HG03378 (cell line): ENCODE results near the gene LRRIQ3.

ENCODE experiments used
- ATAC-seq: cut with Tn5 transposase; IDR thresholded peaks from one replicate; pipeline ENCODE4 v1.9.1; 2021; ENCODE audit warnings: mild to moderate bottlenecking, moderate library complexity; ENCODE audit not compliant: unreplicated experiment

LRRIQ3 gene

GRCh38 chr1:74113333-74113732 is 84.6 kb downstream of the LRRIQ3 start:
- ATAC-seq: no peak

GRCh38 chr1:74107394-74107793 is 90.6 kb downstream of the LRRIQ3 start:
- ATAC-seq: no peak

GRCh38 chr1:74091371-74091770 is 106.6 kb downstream of the LRRIQ3 start:
- no peak for ATAC-seq

- ATAC-seq: no peak
Measured at GRCh38 chr1:74083128-74083527, 114.8 kb downstream of the LRRIQ3 start.

- ATAC-seq: no peak
Measured at GRCh38 chr1:74065081-74065480, 132.9 kb downstream of the LRRIQ3 start.

GRCh38 chr1:74057719-74058118 is 140.3 kb downstream of the LRRIQ3 start:
- no peak for ATAC-seq

- no peak for ATAC-seq
Measured at GRCh38 chr1:74053407-74053806, 144.6 kb downstream of the LRRIQ3 start.

- no peak for ATAC-seq
Measured at GRCh38 chr1:74050386-74050785, 147.6 kb downstream of the LRRIQ3 start.

- ATAC-seq: no peak
Measured at GRCh38 chr1:74038042-74038441, 159.9 kb downstream of the LRRIQ3 start.

- no peak for ATAC-seq
Measured at GRCh38 chr1:74012583-74012982, 185.4 kb downstream of the LRRIQ3 start.

GRCh38 chr1:74011736-74012135 is 186.2 kb downstream of the LRRIQ3 start:
- ATAC-seq: no peak

- no peak for ATAC-seq
Measured at GRCh38 chr1:74010206-74010605, 187.8 kb downstream of the LRRIQ3 start.

- no peak for ATAC-seq
Measured at GRCh38 chr1:74005533-74005932, 192.4 kb downstream of the LRRIQ3 start.

GRCh38 chr1:74003806-74004205 is 194.2 kb downstream of the LRRIQ3 start:
- ATAC-seq: no peak

GRCh38 chr1:73998348-73998959 is 199.5 kb downstream of the LRRIQ3 start:
- peak; percentile 73 for ATAC-seq

GRCh38 chr1:73980324-73981040 is 217.5 kb downstream of the LRRIQ3 start:
- ATAC-seq: no peak

- no peak for ATAC-seq
Measured at GRCh38 chr1:73979684-73980083, 218.3 kb downstream of the LRRIQ3 start.

GRCh38 chr1:73978964-73979363 is 219.0 kb downstream of the LRRIQ3 start:
- ATAC-seq: no peak
